Stimulated activated CD4-positive, alpha-beta T cell treated with anti-CD3 and anti-CD28 coated beads, Interleukin-1b, Interleukin-23, amount 100 ng/mL, for 24 hours (primary cell): ENCODE data around the gene HFM1.
"Not testable (repeated sequence)": the region's sequence is repeated elsewhere in the genome, so short reads cannot be mapped to it uniquely, and the experiment has no call there.

ENCODE experiments used
- DNase-seq, 4 experiments: peaks; one replicate each; pipeline ENCODE4 v3.0.0-alpha.2; 2020; ENCODE audit warnings: low read depth in 4 of 4, low spot score in 1 of 4

Gene HFM1

GRCh38 chr1:91404151-91405012 lies at the start of gene HFM1:
TSS of gene HFM1 (minus strand) at chr1:91404837. CDS start at chr1:91401082, 3,755 bp downstream.
- peak in 3 of 4 experiments; percentile 8 to 56 (median 25) for DNase-seq

- DNase-seq: no peak
Observed at GRCh38 chr1:91454136-91454535, 49.5 kb upstream of the HFM1 start.

- no peak for DNase-seq
Observed at GRCh38 chr1:91450260-91450659, 45.6 kb upstream of the HFM1 start.

- not testable (repeated sequence) for DNase-seq
Observed at GRCh38 chr1:91447782-91448181, 43.1 kb upstream of the HFM1 start.

GRCh38 chr1:91441980-91442379 lies 37.3 kb upstream of the HFM1 start:
- DNase-seq: not testable (repeated sequence)

GRCh38 chr1:91440847-91441246 lies 36.2 kb upstream of the HFM1 start:
- DNase-seq: no peak

- no peak for DNase-seq
Observed at GRCh38 chr1:91439016-91439415, 34.4 kb upstream of the HFM1 start.

GRCh38 chr1:91428182-91428798 lies 23.7 kb upstream of the HFM1 start:
- no peak for DNase-seq

- DNase-seq: no peak
Observed at GRCh38 chr1:91427741-91428140, 23.1 kb upstream of the HFM1 start.

GRCh38 chr1:91422523-91422922 lies 17.9 kb upstream of the HFM1 start:
- not testable (repeated sequence) for DNase-seq

- DNase-seq: no peak
Observed at GRCh38 chr1:91412371-91412770, 7.7 kb upstream of the HFM1 start.

- DNase-seq: no peak
Observed at GRCh38 chr1:91406773-91407389, 2.2 kb upstream of the HFM1 start.

- no peak for DNase-seq
Observed at GRCh38 chr1:91402023-91402422, 2.6 kb downstream of the HFM1 start.

GRCh38 chr1:91400133-91400725 lies 4.4 kb downstream of the HFM1 start:
- no peak for DNase-seq

- DNase-seq: no peak
Observed at GRCh38 chr1:91398291-91398690, 6.3 kb downstream of the HFM1 start.

- no peak for DNase-seq
Observed at GRCh38 chr1:91397605-91398004, 7.0 kb downstream of the HFM1 start.

GRCh38 chr1:91393042-91393441 lies 11.6 kb downstream of the HFM1 start:
- no peak for DNase-seq

GRCh38 chr1:91386109-91386508 lies 18.5 kb downstream of the HFM1 start:
- no peak for DNase-seq

- no peak for DNase-seq
Observed at GRCh38 chr1:91383456-91383855, 21.2 kb downstream of the HFM1 start.

- no peak for DNase-seq
Observed at GRCh38 chr1:91381844-91382243, 22.8 kb downstream of the HFM1 start.

- no peak for DNase-seq
Observed at GRCh38 chr1:91374086-91374485, 30.6 kb downstream of the HFM1 start.

- not testable (repeated sequence) for DNase-seq
Observed at GRCh38 chr1:91372230-91372629, 32.4 kb downstream of the HFM1 start.
